ENCODE results near the gene ADM2.

The ADM2 gene

DNA sequence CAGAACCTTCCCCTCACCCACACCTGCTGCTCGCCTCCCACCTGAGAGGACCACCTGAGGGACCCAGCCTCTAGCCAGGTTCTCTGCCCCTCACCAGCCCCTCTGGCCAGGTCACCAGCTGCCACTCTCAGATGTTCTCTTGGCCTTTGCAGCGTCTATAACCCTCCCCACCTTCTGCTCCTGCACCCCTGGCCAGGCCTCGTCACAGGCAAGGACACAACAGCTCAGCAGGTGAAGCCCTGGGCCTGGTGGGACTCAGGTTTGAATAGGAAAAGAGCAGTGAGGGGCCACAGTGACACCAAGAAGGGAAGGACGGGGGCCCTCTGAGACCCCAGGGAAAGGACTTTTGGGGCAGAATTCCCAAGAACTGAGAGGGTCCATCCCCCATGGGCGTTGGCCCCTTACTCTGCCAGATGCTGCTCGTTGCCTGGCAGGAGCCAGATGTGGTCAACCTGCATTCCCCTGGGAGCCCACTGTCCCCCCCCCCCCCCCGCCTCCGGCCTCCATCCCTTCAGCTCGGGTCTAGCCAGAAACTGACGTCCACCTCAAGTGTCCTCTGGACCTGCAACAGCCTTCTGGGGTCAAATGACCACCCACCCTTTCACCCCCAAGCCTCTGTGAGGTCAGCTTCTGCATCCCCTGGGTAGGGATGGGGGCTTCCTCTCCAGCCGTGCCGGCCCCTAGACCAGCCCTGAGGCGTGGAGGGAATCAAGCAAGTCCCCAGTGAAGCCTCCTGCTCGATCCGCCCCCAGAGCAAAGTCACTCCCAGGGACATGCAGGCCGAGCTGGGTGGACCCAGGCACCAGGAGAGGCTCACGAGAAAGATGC, 35.2 kb upstream of the ADM2 start:
- no peak for DNase-seq

- DNase-seq, result no peak
Measured at GRCh38 chr22:50446708-50447575, 34.4 kb upstream of the ADM2 start.

GRCh38 chr22:50447576-50448551, 33.5 kb upstream of the ADM2 start:
- DNase-seq, result no peak

- DNase-seq, result no peak
Measured at GRCh38 chr22:50452649-50453048, 28.7 kb upstream of the ADM2 start.

DNA sequence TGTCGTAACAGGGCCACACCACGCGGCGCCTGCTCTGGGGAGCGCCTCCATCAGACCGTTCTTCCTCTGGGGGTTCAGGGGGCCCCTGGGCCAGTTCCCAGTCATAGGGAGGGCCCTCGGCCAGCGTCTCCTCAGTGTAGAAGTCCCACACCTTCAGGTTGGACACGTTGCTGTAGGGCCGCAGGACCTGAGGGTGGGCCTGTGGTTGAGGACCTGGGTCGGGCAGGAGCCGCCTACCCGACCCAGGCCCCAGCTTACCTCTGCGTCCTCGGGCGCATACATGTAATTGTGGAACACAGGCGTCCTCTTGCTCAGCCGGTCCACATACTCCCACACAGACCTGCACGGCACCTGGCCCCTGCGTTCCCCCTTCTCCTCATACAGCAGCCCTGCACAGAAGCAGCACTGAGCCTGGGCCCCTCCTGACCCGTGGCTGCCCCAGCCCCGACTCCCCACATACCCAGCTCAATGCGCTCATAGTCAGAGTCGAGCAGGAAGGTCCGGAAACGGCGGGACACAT, 26.7 kb upstream of the ADM2 start:
- DNase-seq, result no peak

GRCh38 chr22:50455201-50455600, 26.1 kb upstream of the ADM2 start:
- no peak for DNase-seq

DNA sequence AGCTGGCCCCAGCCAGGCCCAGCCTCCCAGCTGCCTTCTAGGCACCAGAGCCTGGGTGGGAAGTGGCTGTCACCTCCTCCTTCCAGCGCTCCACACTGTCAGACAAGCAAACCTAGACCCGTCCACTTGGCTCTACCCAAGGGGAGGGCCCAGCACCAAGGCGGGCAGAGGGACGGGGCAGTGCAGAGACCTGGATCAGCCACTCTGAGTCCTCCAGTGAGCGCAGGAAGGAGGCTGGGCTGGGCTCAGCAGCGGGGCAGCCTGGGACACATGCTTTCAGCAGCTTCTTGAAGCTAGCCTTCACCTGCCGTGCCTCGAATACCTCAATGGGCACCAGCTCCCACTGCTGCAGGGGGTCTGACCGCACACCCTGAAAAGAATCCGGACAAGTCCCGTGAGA, 25.3 kb upstream of the ADM2 start:
- no peak for DNase-seq

GRCh38 chr22:50456466-50457234, 24.7 kb upstream of the ADM2 start:
- no peak for DNase-seq

GRCh38 chr22:50459016-50459415, 22.3 kb upstream of the ADM2 start:
- DNase-seq, result no peak

DNA sequence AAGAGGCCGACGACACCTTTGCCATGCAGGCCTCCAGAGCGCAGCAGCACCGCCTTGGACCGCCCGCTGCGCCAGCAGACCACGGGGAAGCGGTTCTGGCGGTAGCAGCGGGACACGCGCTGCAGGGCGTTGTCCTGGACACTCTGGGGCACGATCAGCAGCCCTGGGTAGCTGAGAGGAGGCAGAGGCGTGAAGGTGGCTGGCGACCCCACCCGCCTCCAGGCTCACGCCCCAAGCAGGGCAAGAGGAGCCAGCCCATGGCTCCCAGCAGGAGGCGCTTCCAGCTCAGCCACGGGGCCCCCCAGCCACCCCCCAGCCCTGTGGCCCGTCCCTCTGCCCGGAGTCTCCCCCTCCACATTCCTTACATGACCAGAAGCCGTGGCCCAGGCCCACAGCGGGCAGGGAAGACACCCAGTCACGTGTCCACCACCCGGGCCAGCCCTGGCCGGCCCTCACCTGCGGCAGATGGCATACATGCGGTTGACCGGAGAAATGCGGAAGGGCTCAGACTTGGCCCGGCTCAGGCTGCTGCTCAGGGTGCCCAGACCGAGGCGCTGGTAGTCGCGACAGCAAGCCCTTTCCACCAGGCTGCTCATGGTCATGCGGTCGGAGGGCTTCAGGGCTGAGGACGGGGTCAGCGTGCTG, 21.7 kb upstream of the ADM2 start:
- no peak for DNase-seq

GRCh38 chr22:50460938-50461337, 20.4 kb upstream of the ADM2 start:
- no peak for DNase-seq

- no peak for DNase-seq
Measured at GRCh38 chr22:50461536-50461935, 19.8 kb upstream of the ADM2 start.

DNA sequence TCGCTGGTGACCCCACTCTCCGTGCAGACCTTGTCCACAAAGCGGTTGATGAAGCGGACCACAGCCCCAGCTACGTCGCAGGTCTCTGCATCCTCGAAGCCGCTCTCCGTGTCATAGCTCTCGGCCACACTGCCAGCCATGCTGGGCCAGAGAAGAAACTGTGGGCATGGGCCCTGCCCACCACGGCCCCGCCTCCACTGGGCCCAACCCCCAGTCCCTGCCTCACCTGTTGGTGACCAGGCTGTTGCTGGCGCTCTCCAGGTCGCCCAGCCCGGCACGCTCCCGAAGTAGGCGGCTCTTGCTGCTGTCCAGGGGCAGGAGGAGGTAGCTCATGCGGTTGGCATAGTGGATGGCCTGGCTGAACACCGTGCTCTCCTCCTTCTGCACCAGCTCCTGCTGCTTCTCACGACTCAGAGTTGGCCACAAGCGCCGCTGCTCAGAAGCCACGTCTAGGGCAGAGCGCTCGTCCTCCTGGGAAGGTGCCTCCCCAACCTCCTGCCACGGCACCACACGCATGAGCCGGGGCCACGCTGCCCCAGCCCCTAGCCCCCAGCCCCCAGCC, 19.3 kb upstream of the ADM2 start:
- DNase-seq, result no peak

- no peak for DNase-seq
Measured at GRCh38 chr22:50463188-50463900, 18.0 kb upstream of the ADM2 start.

DNA sequence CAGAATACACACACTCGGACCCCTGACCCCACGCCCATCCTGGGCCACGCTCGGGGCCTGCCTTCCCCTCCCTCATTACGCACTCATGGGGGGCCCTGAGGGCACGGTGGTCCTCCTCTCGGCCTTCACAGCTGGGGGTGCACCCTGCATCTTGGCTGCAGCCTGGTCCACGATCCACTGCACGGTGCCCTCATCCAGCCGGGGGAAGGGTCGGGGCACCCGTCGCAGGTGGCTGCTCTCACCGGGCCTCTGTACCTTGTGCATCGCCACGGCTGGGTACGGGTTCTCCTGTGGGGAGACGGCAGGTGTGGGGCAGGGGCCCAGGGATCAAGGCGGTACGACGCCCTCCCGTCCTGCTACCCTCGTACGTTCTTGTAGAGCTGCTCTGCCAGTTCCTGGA, 16.9 kb upstream of the ADM2 start:
- no peak for DNase-seq

- no peak for DNase-seq
Measured at GRCh38 chr22:50465066-50465930, 16.0 kb upstream of the ADM2 start.

DNA sequence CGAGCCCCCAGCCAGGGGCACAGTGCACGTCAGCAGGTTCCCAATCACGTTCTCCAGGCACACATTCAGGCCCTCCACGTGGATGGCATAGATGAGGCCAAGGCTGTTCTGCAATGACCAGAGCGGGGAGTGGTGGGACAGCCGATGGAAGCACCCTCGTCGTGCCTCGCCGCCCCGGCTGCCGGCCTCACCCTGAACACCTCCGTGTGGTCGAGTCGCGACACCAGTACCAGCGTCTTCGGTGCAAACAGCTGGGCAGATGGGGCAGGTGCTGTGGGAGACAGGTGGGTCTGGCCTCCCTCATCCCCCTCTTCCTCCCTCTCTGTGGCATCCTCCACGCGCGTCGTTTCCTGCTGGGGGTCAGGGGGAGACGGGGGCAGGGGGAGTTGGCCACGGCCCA, 14.0 kb upstream of the ADM2 start:
- no peak for DNase-seq

DNA sequence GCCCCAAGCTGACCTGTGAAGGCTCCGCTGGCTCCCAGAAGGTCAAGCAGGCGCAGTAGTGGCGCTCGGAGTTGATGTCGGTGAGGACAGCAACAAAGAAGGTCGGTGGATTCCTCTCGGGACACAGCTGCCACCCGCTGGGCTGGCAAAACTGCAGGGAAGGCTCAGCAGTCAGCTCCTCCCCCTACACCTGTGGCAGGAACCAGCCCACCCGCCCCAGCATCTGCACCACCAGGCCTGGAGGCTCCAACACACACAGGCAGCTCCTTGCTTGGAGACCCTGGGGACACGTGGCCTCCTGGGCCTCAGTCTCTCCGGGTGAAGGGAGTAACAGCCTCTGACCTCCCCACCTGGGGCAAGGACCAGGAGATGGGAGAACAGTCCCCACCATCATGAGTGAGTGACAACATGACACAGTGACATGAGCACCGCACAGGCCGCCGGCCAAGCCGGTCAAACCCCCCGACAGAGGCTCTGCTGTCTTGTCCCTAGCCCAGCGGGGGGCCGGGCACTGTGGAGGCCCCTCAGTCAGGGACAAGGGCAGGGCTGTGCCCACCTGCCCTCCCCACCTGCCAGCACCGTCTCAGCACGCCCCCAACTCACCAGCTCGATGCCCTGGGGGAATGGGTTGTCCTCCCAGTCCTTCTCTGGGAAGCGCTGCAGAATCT, 13.4 kb upstream of the ADM2 start:
- no peak for DNase-seq

DNA sequence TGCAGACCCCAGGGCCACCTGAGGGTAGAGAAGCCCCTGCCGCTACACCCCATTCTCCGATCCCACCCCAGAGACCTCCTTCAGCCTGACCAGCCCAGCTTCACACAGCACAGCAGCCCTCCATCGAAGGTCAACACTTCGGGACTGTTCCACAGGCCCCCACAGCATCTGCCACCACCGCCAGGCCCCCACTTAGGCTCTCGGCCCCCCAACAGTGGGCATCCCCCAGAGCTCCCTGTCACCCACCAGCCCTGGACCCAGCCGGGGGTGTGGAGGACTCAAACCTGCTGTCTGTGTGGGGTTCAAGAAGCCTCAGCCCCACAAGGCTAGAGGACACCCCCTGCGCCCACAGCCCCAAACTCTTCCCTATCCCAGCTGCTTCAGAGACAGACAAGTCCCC, 12.7 kb upstream of the ADM2 start:
- no peak for DNase-seq

All from NCI-H2107 (cell line).